NOMO-1 treated with DMSO at 0.1 percent for 48 hours (cell line): ENCODE measurements around the gene GRK5.
A peak's percentile ranks its signal among the peaks of the same experiment; 100 is the strongest.
"Not testable (repeated sequence)": the region's sequence is repeated elsewhere in the genome, so short reads cannot be mapped to it uniquely, and the experiment has no call there.

Source experiments
- DNase-seq: peaks from one replicate; lab custom pipeline; 2025; ENCODE audit not compliant: unreplicated experiment; lab: John Stamatoyannopoulos, UW

GRK5 gene

DNA sequence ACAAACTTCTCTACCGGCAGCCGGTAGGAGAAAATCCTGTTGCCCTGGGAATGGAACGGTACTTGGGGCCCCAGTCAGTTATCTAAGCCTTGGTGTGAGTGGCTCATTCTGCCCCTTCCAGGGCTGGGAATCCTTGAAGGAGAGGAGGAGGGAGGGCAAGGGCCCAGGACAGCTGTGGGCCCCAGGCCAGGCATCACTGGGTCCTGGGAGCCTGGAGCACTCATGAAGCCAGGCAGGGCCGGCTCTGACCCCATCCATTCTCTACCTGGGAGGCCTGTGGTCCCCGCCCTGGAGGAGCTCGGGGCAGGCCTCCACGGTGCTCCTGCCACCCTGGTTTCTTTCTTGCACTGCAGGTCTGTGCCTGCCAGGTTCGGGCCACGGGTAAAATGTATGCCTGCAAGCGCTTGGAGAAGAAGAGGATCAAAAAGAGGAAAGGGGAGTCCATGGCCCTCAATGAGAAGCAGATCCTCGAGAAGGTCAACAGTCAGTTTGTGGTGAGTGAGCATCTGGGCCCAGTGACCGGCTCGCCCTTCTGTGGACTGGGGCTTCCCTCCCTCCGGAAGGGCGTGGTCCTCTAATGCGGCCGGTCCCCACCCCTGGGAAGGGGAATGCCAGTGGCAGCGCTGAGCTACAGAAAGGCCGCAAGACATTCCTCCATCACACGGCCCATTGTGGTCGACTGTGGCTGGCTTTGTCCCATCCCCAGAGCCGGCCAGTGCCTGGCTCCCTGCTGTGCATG, 223.8 kb downstream of the GRK5 start:
- DNase-seq: peak; percentile 52

DNA sequence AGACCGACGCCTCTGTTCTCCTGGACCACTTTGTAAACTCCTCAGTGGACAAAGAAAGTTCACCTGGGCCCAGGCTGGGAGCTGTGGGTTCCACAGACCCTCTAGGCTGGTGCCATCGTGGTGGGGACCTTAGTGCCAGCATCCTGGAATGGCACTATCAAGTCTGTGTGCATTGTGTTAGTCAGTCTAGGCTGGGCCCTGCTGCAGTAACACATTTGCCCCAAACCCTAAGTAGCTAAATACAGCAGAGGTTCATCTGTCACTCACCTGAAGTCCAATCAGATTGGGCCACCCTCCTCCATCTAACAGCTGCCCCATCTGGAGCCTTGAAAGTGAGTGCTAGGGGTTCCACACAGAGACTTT, 224.4 kb downstream of the GRK5 start:
- DNase-seq: no peak

DNA sequence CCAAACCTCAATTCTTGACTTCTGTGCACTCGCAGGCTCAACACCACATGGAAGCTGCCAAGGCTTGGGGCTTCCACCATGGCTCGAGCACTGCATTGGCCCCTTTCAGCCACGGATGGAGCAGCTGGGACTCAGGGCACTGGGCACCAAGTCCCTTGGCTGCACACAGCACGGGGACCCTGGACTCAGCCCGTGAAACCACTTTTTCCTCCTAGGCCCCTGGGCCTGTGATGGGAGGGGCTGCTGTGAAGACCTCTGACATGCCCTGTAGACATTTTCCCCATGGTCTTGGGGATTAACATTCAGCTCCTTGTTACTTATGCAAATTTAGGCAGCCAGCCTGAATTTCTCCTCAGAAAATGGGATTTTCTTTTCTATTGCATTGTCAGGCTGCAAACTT, 227.6 kb downstream of the GRK5 start:
- not testable (repeated sequence) for DNase-seq

DNA sequence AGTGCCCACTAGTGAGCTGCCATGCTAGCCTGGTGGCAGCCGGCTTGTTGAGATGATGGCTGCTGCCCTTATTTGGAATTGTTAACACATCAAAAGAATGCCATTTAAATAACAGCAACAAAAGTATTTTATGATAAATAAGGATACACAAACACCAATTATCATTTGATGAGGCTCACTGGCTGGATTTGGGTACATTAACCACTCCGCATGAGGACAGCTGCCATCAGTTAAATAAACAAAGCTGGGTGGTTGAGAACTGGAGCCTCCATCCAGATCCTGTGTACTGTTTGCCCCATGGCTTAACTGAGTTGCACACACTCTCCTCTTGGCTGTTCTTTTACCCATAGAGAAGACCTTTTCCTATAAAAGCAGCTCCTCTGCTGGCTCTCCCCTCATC, 231.3 kb downstream of the GRK5 start:
- no peak for DNase-seq

DNA sequence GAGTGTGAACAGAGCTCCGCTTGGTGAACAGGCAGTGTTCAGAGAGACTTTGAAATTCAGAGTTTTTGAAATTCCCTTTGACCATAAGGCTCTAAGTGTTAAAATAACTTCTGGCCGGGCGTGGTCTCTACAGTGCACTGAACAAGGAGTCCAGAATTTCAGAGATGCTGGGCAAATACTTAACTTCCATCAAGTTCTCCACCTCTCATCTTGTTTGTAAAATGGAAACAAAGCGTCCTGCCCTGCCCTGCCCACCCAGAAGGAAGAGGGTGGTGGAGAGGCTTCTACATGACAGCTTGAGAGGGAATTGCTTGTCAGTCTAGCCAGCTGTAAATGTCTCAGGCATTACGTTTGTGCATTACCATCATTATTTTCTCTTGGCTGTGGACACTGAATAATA, 232.6 kb downstream of the GRK5 start:
- no peak for DNase-seq

DNA sequence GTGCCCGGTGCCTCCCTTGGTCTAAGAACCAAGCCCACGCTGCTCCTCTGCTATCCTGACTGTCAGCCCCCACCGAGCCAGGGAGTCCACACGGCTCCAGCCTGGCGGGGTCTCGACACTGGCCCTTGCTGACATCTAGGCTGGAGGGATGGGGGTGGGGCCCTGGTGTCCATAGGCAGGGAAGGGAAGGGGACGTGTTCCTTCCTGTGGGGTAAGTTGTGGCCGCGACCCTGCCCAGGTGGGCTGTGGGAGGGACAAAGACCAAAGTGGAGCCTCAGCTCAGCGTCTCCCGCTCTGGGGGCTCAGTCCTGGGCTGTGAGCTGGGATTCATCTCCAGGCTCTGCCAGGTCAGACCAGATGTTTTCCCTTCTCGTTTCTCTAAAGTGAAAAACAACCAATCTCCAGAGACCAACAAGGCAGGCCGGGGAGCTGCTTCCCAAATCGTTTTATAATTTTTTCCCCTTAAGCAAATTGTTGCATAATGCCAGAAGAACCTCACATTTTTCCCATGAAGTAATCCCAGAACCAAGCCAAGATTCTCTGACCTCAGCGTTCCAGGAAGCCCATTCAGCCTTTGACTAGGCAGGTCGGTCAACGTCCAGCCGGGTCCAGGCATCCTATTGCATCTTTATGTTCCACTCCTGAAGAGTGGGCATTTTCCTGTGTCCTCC, 233.9 kb downstream of the GRK5 start:
- DNase-seq: no peak

DNA sequence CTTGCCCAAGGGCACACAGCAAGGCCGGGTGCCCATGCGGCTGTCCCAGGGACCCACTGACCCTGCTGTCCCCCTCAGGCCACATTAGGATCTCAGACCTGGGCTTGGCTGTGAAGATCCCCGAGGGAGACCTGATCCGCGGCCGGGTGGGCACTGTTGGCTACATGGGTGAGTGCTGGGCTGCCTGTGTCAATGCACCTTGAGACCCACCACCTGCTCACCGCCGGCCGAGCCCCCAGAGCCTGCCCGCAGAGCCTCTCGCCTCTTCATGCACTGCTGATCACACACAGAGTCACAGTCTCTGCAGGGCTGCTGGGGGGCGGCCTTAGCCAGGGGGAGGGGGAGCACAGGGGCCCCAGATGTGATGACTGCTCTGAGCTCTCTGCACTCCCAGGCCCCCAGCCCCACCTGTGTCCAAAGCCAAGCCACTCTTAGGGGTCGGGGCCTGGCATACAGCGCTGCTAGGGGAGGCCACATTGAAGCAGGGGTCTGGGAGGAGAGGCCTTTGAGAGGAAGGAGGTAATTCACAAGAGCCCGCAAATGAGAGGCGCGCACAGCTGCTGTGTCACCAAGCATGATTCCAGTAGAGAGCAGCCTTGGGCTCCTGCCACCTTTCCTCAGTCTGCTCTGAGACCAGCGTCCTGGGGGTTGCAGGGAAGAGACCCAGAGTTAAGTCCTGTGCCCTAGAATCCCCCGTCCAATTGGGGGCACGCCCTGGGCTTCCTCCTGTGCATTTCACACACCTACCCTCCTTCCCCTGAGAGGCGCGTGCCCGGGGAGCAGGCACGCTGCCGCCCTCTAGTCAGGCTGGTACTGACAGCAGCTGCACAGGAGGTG, 234.8 kb downstream of the GRK5 start:
- DNase-seq: no peak

DNA sequence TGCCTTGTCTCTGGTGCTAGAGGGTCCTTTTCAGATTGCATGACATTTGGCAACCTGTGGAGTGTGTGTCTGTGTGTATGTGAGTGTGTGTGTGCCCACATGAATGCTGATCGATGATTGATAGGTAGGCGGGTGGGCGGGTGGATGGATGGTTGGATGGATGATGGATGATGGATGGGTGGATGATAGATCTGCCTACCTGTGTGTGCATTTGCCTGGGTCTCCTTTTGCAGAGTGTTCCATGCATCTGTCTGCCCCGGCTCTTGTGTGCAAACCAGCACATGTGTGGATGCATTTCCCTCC, 235.3 kb downstream of the GRK5 start:
- no peak for DNase-seq

DNA sequence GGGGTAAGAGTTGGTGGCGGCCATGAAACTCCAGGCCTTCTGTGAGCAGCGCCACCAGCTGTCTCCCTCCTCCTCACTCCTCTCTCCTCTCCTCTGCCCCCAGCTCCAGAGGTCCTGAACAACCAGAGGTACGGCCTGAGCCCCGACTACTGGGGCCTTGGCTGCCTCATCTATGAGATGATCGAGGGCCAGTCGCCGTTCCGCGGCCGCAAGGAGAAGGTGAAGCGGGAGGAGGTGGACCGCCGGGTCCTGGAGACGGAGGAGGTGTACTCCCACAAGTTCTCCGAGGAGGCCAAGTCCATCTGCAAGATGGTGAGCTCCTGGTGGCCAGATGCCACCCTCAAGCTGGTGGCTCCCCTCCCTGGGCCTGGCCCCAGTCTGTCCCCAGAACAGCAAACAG, 236.1 kb downstream of the GRK5 start:
- DNase-seq: no peak

DNA sequence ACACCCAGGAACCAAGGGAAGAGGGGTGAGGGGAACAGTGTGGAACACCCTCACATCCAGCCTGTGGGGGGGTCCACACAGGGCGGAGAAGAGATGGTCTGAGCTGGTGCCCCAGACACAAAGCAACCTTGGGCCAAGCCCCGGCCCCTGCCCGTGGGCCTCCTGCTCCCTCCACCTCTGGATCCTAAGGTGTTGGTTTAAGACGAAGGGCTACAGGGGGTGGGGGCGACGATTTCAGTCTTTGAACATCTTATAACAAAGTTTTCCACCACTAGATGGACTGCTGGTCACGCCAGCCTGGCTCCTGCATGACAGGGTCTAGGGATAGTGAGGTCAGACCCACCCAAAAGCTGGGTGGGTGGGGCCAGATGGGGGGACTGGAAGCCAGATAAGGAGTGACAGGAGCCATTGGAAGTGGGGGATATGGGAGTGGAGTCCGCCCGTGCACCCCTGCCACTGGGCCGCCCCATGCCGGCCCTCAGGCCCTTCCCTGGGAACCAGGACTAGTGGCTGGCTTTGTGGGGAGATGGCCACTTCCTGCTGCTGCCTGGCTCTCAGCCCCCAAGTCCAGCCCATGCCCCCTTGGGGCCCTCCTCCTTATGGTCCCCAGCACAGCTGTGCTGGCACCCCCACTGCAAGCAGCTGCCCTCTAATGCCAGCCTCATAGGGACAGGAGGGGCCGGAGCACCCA, 236.7 kb downstream of the GRK5 start:
- DNase-seq: no peak

DNA sequence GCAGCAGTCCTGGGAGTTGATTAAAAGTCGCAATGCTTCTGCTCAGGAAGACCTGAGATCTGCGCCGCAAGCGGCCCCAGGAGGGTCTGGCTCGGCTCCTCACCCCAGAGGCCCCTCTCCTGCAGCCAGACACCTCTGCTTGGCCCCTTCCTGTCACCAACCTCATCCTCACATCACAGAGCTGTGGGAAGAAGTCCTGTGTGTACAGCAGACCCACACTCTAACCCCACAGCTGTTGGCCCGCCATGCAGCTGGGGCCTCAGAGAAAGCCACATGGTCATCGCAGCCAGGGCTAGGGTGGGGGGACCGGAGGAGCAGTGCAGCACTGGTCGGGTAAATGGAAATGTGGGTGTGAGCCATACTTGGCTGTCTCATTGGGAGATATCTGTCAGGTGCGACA, 237.5 kb downstream of the GRK5 start:
- DNase-seq: no peak

DNA sequence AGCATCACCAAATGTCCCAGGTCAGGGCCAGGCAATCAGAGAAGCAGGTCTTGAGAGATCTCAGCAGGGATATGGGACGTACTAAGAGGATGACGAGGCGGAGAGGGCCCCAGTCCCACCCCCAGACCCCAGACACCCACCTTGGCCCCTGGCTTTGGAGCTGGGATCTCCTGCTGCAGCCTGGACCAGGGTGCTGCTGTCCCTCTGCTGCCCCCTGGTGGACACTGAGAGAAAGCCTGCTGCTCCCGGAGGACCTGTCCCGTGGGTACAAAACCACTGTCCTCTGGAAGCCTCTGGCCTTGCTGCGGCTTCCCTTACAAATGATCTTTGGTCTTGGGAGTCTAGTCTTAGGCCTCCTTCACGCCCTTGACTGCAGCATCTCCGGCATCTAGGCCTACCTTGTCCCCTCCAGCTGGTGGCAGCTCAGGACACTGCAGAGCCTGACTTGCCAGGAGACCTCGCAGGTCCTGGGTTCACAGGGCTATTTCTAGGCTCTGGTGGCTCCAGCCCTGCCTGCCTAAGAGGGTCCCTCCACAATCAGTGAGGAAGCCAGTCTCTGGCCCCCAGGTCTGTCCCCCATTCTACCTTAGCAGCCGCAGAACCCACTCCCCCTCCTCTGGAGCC, 238.1 kb downstream of the GRK5 start:
- DNase-seq: peak; percentile 46

DNA sequence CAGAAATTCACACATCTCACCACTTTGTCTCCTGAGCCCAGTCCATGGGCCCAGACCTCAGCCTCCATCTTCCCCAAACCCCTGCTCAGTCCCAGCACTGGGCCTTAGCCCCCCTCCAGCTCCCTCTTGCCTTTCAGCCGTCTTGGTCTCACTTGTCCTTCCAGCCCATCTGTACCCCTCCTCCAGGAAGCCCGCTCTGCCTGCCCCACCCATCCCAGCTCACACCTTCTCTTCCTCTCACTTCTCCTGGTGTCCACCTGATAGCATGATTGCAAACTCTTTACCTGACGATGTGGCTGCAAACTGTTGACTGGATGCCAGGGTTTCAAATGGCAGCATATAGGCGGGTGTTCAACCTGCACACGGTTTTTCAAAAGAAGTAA, 238.6 kb downstream of the GRK5 start:
- DNase-seq: no peak

DNA sequence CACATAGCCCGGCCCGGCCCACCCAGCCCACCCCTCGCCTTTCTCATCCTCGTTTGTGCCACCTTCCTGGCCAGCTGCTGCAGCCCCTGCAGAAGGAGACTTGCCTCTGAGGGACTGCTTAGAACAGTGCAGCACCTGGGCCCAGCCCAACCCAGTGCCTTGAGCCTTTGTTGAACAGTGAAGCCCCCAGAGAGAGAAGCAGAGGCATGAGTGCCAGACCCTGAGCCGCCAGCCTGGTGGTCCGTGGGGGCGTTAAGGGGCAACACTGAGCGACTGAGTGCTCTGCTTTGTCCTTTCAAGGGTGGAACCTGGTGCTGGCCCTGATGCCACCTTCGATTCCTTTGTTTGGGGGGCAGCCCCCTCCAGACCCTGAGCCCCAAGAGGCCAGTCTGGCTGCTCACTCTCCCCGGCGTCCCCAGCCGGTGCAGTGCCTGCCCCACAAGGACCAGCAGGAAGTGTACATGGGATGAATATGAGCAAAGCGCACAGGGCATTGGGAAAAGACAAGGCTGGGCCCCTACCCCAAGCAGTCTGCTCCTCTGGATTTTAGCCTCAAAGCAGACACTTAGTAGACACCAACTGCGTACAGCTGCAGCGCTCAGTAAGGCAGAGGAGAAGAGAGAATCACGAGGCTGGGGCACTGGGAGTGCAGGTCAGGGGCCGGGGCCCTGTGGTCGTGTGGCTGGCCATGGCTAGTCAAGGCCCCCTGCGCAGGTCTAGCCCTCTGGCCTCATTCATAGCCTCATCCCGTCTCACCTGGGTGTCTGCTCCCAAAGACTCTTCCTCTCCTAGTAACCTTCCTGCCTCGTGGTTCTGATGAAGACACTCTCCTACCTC, 239.3 kb downstream of the GRK5 start:
- no peak for DNase-seq

DNA sequence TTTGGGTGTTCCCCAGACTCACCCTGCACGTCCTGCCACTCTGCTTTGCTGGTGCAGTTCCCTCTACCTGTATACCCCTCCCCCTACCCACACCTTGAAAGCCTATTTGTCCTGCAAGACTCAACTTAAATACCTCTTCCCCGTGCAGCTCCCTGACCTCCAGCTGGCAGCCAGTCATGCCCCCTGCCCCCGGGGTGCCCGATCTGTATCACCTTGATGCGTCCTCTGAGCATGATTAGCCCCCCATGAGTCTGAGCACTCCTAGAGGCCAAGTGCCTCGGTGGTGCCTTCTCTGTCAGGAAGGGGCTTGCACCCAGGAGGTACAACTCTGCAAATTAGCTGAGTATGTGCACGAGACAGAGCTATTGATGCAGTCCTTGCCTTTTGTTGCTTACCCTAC, 240.1 kb downstream of the GRK5 start:
- no peak for DNase-seq

DNA sequence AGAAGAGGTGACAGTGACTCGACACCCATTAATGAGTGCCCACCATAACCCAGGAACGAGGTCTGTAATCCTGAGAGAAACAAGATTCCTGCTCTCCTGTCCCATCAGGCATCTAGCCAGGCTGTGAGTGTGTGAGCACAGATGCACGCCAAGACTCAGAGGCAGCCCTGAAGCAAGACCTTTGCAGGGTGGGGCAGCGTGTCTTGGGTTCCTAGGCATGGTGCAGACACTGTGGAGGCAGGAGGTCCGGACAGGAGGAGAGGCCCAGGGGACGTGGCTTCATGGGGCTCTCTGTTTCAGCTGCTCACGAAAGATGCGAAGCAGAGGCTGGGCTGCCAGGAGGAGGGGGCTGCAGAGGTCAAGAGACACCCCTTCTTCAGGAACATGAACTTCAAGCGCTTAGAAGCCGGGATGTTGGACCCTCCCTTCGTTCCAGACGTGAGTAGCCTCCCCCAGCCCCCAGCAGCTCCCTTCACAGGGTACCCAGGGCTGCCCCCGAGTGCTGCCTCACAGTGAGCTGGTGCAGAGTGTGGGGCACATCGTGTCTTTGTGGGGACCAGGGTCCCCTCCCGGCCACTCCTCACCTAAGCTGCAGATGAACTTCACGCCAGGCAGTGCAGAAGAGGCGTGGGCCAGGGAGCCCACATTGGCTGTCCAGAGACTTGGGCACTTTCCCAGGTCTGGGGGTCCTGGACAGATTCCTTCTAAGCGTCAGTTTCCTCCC, 240.6 kb downstream of the GRK5 start:
- DNase-seq: no peak

DNA sequence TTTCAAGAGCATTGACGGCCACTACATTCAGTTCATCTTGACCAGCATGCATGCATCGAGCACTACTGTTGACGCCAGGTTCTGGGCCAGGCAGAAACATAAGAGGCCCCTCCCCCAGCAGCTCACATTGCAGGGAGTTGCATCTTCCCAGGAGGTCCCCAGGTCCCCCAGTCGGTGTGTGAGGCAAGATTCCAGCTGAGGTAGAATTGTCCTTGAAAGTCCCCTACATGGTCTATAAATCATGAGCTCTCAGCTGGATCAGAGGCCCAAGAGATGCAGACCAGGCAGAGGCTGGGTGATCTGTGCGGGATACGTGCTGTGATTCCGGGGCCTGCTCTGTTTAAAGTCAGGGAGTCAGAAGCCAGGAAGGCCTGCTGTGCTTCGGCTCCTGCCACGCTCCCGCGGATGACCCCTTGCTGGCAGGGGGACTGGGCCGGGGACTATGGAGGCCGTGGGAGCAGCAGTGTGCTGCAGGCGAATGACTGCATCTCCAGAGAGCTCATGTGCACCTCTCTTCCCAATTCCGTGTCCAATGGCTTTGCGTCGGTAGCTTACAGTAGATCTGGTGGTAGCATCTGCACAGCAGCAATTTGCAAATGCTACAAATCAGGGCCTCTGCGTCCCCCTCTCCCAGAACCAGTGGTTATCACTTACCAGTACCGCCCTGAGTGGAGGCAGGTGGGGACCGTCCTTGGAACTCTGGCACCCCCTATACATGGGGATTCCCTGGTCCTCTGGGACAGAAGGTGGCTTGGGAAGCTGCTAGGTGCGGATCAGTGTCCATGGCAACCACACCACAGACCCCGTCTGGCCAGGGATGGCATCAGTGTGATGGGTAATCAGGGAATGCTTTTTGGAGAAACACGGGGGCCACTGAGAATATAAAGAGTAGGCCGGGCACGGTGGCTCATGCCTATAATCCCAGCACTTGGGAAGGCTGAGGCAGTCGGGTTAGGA, 241.5 kb downstream of the GRK5 start:
- no peak for DNase-seq

DNA sequence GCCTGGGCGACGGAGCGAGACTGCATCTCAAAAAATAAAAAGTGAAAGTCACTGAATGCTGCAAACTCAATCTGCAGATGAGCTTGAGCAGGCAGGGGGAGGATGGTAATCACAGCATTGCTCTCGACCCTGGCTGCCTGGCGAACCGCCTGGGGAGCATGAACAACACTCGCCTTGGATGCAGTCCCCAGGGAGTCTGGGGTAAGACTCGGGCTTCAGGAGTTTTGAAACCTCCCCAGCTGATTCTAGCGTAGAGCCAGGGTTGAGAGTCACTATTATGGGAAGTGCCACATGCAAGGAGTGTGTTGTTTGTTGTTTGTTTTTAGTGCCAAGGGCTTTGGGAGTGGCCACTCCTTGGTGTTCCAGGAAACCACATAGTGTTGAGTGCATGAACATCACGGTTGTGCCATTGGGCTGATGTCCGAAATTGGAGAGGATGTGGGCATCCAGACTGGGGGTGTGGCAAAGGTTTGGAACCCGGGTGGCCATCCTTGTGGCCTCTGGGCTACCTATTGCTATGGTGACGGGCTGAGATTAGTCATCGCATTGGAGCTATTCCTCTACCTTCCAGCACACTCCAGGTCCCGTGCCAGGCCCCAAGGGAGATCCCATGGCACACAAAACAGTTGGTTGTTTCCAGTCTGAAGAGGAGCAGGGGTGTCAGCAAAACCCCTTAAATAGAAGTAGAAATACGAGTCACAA, 242.5 kb downstream of the GRK5 start:
- no peak for DNase-seq
